Muscle layer of colon (tissue), 2 donors: ENCODE data around the gene UGT1A6.
"Not testable (repeated sequence)": the region's sequence is repeated elsewhere in the genome, so short reads cannot be mapped to it uniquely, and the experiment has no call there.

ENCODE experiments used
- H3K27ac ChIP-seq: one replicate; pipeline ENCODE4 v1.7.0; 2013; ENCODE audit warnings: low read depth, mild to moderate bottlenecking, low read length, moderate library complexity
- H3K27me3 ChIP-seq, 2 donors: one replicate each; pipeline ENCODE4 v1.7.0; 2013; ENCODE audit warnings: low read length in 2 of 2, mild to moderate bottlenecking in 2 of 2; ENCODE audit not compliant: insufficient read depth in 2 of 2, control insufficient read depth in 1 of 2
- H3K36me3 ChIP-seq: one replicate; pipeline ENCODE4 v1.7.0; 2013; ENCODE audit warnings: mild to moderate bottlenecking, low read length; ENCODE audit not compliant: insufficient read depth
- H3K4me1 ChIP-seq: one replicate; pipeline ENCODE4 v1.7.0; 2013; ENCODE audit warnings: mild to moderate bottlenecking, low read length; ENCODE audit not compliant: insufficient read depth
- H3K4me3 ChIP-seq, 2 donors: one replicate each; pipeline ENCODE4 v1.7.0; 2013; ENCODE audit warnings: low read length in 2 of 2, low read depth in 1 of 2, mild to moderate bottlenecking in 1 of 2, moderate library complexity in 1 of 2
- H3K9ac ChIP-seq: one replicate; pipeline ENCODE4 v1.7.0; 2013; ENCODE audit warnings: low read length
- H3K9me3 ChIP-seq: one replicate; pipeline ENCODE4 v1.7.0; 2013; ENCODE audit warnings: mild to moderate bottlenecking, low read length
- donor health status: abdominal sarcoma.
- donor health status: Adenocarcinoma of cecum.

UGT1A6 gene

DNA sequence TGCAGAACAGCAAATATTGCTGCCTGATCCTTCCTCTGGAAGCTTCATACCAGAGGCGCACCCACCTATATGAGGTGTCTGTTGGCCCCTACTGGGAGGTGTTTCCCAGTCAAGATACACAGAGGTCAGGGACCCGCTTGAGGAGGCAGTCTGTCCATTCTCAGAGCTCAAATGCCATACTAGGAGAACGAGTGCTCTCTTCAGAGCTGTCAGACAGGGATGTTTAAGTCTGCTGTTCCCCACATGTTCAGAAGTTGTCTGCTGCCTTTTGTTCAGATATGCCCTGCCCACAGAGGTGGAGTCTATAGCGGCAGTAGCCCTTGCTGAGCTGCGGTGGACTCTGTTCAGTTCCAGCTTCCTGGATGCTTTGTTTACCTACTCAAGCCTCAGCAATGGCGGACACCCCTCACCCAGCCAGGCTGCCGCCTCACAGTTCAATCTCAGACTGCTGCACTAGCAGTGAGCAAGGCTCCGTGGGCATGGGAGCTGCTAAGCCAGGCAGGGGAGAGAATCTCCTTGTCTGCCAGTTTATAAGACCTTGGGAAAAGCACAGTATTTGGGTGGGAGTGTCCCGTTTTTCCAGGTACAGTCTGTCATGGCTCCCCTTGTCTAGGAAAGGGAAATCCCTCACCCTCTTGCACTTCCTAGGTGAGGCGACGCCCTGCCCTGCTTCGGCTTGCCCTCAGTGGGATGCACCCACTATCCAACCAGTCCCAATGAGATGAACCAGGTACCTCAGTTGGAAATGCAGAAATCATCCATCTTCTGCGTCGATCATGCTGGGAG lies 44.4 kb downstream of the UGT1A6 start:
- not testable (repeated sequence) for H3K4me3 ChIP-seq, H3K27me3 ChIP-seq, H3K36me3 ChIP-seq, H3K27ac ChIP-seq, H3K9ac ChIP-seq, H3K4me1 ChIP-seq, H3K9me3 ChIP-seq

- no peaks in the 10 kb centered on the region for H3K36me3 ChIP-seq
- no peaks in the 10 kb centered on the region for H3K9me3 ChIP-seq
- no peaks in the 10 kb centered on the region for H3K4me1 ChIP-seq
- no peak overlapping the region for H3K27ac ChIP-seq
- no peak overlapping the region for H3K4me3 ChIP-seq
- no peaks in the 10 kb centered on the region for H3K27me3 ChIP-seq
- no peak overlapping the region for H3K9ac ChIP-seq
These were observed 48.2 kb downstream of the UGT1A6 start for GRCh38 chr2:233740870-233741269.

DNA sequence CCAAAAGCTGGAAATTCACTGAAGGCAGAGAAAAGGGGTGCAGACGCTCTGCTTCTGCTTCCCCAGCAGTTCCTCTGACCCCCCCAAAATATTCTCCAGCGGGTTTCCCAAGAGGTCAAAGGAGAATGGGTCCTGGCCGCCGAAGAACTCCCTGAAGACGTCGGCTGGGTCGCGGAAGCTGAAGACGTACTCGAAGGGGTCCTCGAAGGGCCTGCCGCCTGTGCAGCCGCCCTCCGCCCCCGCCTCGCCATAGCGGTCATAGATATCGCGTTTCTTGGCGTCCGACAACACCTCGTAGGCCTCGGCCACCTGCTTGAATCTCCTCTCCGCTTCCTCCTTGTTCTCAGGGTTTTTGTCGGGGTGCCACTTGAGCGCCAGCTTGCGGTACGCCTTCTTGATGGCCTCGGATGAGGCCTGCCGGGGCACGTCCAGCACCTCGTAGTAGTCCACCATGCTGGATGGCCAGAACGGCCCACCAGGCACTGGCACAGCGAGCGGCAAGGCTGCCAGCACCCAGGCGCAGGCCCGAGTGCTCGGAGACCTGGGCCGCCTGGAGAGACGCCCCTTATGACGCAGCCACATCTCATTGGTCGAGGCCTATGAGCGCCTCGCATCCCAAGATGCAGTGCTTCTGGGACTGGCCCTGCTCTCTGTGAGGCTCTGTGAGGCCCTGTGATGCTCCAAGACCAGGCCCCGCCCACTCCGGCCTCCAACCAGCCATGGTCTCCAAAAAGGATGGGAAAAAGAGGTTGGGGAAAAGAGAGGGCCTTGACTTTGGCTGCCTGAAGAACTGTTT lies 51.0 kb downstream of the UGT1A6 start:
- Histone ChIP-seq H3K4me3 (no peak overlapping the region), H3K4me1 (no peaks in the 10 kb centered on the region), H3K9ac (no peak overlapping the region), H3K36me3 (no peaks in the 10 kb centered on the region), H3K9me3 (no peaks in the 10 kb centered on the region), H3K27ac (no peak overlapping the region), H3K27me3 (no peaks in the 10 kb centered on the region)

GRCh38 chr2:233745073-233745755 lies 52.5 kb downstream of the UGT1A6 start:
- Histone ChIP-seq H3K36me3 (no peaks in the 10 kb centered on the region), H3K27ac (no peak overlapping the region), H3K9me3 (no peaks in the 10 kb centered on the region), H3K9ac (no peak overlapping the region), H3K4me3 (no peak overlapping the region), H3K4me1 (no peaks in the 10 kb centered on the region), H3K27me3 (no peaks in the 10 kb centered on the region)

- H3K9me3 ChIP-seq, H3K4me1 ChIP-seq, H3K27me3 ChIP-seq, H3K9ac ChIP-seq, H3K36me3 ChIP-seq, H3K27ac ChIP-seq, H3K4me3 ChIP-seq: not testable (repeated sequence)
These were observed 53.1 kb downstream of the UGT1A6 start for GRCh38 chr2:233745838-233746237.

DNA sequence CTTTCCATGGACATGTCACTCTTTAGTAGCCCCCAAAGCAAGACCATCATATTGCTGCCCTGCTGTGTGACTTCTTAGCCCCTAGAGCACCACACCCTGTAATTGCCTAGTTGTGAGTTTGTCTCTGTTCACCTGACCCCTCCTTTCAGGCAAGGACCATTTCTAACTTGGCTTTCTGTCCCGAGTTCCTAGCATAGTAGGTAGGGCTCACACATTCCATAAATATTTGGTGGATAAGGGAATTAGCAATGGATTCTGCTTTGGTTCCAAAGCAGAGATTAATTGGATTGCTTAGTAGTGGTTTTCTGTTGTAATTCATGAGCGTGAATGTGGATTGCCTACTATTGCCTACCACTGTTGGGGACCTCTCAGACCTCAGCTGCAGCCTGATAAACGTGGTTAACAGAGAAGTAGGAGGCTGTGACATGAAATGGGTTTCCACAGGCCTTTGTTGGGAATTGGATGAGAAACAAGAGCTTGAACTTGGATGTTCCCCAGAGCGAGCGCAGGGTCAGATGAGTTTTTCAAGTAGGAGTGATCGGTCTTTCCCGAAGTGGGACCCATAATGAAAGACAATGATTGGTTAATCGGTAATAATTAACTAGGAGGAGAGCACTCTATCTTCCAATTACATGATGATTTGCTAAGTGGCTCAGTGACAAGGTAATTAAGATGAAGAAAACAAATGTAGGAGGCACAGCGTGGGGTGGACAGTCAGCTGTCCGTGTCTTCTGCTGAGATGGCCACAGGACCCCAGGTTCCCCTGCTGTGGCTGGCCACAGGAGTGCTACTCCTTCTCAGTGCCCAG lies 54.0 kb downstream of the UGT1A6 start:
- no peaks in the 10 kb centered on the region for H3K27me3 ChIP-seq
- no peak overlapping the region for H3K4me3 ChIP-seq
- H3K36me3 ChIP-seq, result no peaks in the 10 kb centered on the region
- no peak overlapping the region for H3K9ac ChIP-seq
- no peak overlapping the region for H3K27ac ChIP-seq
- H3K9me3 ChIP-seq, result no peaks in the 10 kb centered on the region
- H3K4me1 ChIP-seq, result no peaks in the 10 kb centered on the region

DNA sequence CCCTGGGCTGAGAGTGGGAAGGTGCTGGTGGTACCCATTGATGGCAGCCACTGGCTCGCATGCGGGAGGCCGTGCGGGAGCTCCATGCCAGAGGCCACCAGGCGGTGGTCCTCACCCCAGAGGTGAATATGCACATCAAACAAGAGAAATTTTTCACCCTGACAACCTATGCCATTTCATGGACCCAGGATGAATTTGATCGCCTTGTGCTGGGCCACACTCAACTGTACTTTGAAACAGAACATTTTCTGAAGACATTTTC lies 54.5 kb downstream of the UGT1A6 start:
- Histone ChIP-seq H3K9me3 (no peaks in the 10 kb centered on the region), H3K4me1 (no peaks in the 10 kb centered on the region), H3K27ac (no peak overlapping the region), H3K27me3 (no peaks in the 10 kb centered on the region), H3K36me3 (no peaks in the 10 kb centered on the region), H3K4me3 (no peak overlapping the region), H3K9ac (no peak overlapping the region)

DNA sequence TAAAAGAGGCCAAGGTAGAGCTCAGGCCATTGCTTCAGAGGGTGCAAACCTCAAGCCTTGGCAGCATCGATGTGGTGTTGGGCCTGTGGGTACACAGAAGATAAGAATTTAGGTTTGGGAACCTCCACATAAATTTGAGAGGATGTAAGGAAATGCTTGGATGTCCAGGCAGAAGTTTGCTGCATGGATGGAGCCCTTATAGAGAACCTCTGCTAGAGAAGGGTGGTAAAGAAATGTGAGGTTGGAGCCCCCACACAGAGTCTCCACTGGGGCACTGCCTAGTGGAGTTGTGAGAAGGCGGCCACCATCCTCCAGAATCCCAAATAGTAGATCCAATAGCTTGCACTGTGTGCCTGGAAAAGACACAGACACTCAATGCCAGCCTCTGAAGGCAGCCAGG lies 58.0 kb downstream of the UGT1A6 start:
- not testable (repeated sequence) for H3K9me3 ChIP-seq, H3K4me3 ChIP-seq, H3K4me1 ChIP-seq, H3K9ac ChIP-seq, H3K36me3 ChIP-seq, H3K27me3 ChIP-seq, H3K27ac ChIP-seq

DNA sequence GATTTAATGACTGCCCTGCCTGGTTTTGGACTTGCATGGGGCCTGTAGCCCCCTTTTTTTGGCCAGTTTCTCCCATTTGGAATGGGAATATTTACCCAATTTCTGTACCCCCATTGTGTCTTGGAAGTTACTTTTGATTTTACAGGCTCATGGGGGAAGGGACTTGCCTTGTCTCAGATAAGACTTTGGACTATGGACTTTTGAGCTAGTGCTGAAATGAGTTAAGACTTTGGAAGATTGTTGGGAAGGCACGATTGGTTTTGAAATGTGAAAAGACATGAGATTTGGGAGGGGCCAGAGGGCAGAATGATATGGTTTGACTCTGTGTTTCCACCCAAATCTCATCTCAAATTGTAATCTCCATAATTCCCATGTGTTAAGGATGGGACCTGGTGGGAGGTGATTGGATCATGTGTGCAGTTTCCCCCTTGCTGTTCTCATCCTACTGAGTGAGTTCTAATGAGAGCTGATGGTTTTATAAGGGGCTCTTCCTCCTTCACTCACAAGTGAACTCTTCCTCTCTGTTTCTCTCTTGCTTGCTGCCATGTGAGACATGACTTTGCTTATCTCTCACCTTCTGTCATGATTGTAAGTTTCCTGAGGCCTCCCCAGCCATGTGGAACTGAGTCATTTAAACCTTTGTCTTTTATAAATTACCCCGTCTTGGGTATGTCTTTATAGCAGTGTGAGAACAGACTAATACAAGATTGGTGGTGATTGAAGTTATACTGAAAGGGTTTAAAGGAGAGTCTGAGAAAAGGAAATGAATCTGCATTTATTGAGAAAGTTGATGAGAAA lies 58.7 kb downstream of the UGT1A6 start:
- H3K27me3 ChIP-seq, H3K27ac ChIP-seq, H3K4me1 ChIP-seq, H3K4me3 ChIP-seq, H3K9me3 ChIP-seq, H3K9ac ChIP-seq, H3K36me3 ChIP-seq: not testable (repeated sequence)

DNA sequence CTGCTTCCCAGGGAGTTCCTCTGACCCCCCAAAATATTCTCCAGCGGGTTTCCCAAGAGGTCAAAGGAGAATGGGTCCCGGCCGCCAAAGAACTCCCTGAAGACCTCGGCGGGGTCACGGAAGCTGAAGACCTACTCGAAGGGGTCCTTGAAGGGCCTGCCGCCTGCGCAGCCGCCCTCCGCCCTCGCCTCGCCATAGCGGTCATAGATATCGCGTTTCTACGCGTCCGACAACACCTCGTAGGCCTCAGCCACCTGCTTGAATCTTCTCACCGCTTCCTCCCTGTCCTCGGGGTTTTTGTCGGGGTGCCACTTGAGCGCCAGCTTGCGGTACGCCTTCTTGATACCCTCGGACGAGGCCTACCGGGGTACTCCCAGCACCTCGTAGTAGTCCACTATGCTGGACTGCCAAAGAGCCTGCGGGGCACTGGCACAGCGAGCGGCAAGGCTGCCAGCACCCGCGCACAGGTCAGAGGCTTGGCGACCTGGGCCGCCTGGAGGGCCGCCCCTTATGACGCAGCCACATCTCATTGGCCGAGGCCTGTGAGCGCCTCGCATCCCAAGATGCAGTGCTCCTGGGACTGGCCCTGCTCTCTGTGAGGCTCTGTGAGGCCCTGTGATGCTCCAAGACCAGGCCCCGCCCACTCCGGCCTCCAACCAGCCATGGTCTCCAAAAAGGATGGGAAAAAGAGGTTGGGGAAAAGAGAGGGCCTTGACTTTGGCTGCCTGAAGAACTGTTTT lies 62.4 kb downstream of the UGT1A6 start:
- no peaks in the 10 kb centered on the region for H3K36me3 ChIP-seq
- H3K27ac ChIP-seq, result no peak overlapping the region
- H3K9ac ChIP-seq, result no peak overlapping the region
- no peaks in the 10 kb centered on the region for H3K9me3 ChIP-seq
- H3K27me3 ChIP-seq, result no peaks in the 10 kb centered on the region
- H3K4me1 ChIP-seq, result no peaks in the 10 kb centered on the region
- no peak overlapping the region for H3K4me3 ChIP-seq
